GM21576 (cell line): Measurements from ENCODE around the gene PTBP1.
"Not testable (repeated sequence)": the region's sequence is repeated elsewhere in the genome, so short reads cannot be mapped to it uniquely, and the experiment has no call there.

ENCODE experiments used
- ATAC-seq: cut with Tn5 transposase; IDR thresholded peaks from one replicate; pipeline ENCODE4 v1.9.1; 2021; ENCODE audit warnings: mild to moderate bottlenecking, moderate library complexity; ENCODE audit not compliant: unreplicated experiment

Gene PTBP1

DNA sequence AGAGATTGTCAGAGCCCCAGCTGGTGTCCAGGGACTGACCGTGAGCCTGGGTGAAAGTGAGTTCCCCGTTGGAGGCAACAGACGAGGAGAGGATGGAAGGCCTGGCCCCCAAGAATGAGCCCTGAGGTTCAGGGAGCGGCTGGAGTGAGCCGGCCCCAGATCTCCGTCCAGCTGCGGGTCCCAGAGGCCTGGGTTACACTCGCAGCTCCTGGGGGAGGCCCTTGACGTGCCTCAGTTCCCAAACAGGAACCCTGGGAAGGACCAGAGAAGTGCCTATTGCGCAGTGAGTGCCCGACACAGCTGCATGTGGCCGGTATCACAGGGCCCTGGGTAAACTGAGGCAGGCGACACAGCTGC is 53.7 kb downstream of the PTBP1 start:
- ATAC-seq, result no peak

GRCh38 chr19:852136-853013 is 55.1 kb downstream of the PTBP1 start, which contains the start of gene ELANE:
TSS of gene ELANE (plus strand) at chr19:852303. CDS start at chr19:852329, 26 bp downstream.
- ATAC-seq, result no peak

DNA sequence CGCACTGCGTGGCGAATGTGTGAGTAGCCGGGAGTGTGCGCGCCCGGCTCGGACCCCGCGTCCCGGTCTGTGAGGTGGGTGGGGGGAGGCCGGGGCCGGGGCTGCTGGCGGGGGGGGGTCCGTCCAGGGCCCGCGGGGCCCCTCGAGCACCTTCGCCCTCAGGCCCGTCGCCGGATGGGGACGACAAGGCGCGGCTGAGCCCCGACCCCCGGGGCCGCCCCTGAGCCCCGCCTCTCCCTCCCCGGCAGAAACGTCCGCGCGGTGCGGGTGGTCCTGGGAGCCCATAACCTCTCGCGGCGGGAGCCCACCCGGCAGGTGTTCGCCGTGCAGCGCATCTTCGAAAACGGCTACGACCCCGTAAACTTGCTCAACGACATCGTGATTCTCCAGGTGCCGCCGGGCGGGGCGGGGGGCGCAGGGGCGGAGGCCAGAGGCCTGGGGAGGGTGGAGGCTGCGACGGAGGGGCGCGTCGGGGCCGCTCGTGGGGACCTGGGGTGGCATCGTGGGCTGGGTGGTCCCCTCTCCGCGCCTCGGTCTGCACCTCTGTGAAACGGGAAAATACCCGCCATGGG is 55.8 kb downstream of the PTBP1 start:
- no peak for ATAC-seq

GRCh38 chr19:853614-854220 is 56.5 kb downstream of the PTBP1 start:
- not testable (repeated sequence) for ATAC-seq

- ATAC-seq, result no peak
These were observed 57.3 kb downstream of the PTBP1 start for GRCh38 chr19:854549-854948.

DNA sequence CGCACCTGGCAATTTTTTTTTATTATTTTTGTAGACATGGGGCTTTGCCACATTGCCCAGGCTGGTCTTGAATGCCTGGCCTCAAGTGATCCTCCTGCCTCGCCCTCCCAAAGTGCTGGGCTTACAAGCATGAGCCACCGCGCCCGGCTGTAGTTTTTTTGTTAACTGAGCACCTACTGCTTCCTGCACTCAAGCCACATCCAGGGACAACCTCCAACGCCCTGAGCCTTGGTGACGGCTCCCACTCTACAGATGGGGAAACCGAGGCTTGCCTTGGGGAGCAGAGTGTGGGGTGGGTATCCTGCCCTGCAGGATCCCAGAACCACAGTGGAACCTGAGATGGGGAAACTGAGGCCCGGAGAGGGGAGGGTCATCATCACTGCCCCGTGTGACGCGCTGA is 57.9 kb downstream of the PTBP1 start:
- ATAC-seq, result no peak

GRCh38 chr19:855566-856120 is 58.4 kb downstream of the PTBP1 start:
- ATAC-seq, result no peak

- no peak for ATAC-seq
These were observed 61.0 kb downstream of the PTBP1 start for GRCh38 chr19:858284-858683.

- no peak for ATAC-seq
These were observed 61.9 kb downstream of the PTBP1 start, which contains the start of gene CFD for GRCh38 chr19:858868-859843. TSS of gene CFD (plus strand) at chr19:859664. CDS start at chr19:859690, 26 bp downstream.

DNA sequence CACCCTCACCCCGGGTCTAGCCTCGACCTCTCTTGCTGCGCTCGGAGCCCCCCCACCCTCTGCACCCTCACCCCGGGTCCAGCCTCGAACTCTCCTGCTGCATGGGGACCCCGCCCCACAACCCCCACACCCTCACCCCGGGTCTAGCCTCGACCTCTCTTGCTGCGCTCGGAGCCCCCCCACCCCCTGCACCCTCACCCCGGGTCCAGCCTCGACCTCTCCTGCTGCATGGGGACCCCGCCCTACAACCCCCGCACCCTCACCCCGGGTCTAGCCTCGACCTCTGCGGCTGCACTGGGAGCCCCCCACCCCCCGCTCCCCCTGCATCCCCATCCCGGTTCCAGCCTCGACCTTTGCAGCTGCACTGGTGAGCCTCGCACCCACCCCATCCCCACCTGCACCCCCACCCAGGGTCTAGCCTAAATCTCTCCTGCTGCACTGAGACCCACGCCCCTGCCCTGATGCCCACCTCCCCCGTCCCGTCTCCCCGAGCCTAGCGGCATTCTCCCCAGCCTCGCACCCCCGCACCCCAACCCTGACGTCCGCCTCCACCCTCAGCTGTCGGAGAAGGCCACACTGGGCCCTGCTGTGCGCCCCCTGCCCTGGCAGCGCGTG is 64.0 kb downstream of the PTBP1 start:
- no peak for ATAC-seq
